Measurements from ENCODE around the gene HEMK1.
A peak's percentile ranks its signal among the peaks of the same experiment; 100 is the strongest.

Gene HEMK1, protein sequence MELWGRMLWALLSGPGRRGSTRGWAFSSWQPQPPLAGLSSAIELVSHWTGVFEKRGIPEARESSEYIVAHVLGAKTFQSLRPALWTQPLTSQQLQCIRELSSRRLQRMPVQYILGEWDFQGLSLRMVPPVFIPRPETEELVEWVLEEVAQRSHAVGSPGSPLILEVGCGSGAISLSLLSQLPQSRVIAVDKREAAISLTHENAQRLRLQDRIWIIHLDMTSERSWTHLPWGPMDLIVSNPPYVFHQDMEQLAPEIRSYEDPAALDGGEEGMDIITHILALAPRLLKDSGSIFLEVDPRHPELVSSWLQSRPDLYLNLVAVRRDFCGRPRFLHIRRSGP

DNA sequence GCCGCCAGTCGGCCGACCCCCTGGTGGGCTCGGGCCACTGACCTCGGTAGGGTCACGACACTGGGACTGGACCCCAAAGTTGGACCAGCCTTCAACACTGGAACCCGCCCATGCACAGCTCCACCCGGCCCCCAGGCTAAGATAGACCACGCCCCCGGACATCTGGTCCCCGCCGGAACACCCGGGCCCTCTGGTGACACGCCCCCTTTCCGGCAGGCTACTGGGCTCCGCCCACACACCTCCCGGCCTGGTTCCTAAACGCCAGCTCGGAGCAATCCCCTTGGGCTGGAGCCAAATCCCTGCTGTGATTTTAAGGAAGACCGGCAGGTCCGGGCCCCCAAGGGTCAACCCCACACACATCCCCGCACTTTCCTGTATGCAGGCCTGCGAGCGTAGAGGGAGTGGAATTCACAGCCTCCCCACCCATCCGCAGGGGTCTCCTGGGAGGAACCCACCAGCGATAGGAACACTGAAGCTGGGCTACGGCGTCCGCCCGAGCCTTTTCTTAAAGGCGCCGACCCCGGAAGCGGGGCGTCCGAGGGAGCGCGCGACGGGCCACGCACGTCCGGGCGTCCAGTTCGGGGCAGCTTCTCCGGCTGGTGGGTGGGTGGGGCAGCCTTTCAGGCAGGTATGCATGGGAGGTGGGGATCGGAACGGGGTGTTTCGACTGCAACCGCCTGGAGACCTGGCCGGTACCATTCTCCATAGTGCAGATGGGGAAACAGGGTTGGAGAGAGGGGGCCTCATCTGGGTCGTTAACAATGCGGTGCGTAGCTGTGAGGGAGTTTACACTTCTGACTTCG is at the start of gene HEMK1:
Gene HEMK1 (plus strand): TSS at position 576 of the 803 bp plus-strand sequence. CDS start 1,583 bp downstream, outside the sequence.
- peak; percentile 84 for DNase-seq (ENCODE audit: insufficient read length, low spot score)
- peak; percentile 99 for FAIRE-seq

DNA sequence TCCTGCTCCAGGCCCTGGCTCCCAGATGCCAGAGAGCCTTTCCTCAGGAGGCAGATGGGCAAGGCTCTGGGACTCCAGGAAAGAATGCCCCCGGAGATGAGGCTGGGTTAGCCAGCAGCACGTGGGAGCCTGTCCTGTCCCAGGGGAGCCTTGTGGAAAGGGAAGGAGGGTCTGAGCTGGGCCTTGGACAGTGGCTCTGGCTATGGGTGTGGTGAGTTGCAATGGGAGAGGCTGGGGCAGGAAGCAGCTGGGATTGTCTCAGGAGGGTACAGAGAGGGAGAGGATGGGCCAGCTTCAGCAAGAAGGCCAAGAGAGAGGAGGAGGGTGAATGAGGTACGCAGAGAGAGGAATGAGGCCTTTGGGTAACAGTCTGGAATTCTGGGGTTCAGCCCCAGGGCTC is 48.5 kb upstream of the HEMK1 start:
- FAIRE-seq, result no peak
- no peak for DNase-seq (ENCODE audit: insufficient read length, low spot score)

DNA sequence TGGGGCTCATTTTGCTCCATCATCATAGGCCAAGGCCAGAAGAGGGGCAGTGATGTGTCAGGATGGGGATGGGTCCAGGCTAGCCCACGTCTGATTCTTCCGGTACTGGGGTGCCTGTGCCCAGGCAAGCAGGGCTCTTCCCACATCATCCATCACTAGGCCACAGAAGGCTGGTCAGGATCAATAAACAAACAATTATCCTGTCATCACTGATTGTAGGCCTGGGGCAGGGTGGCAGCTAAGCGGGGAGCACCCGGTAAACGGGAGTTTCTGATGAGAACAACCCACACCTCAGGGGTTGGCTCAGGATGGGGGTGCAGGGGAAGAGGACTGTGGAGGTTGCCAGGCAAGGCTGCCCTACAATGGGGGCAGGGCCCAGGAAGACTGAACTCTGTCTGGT is 47.8 kb upstream of the HEMK1 start:
- FAIRE-seq, result no peak
- DNase-seq (ENCODE audit: insufficient read length, low spot score), result no peak

DNA sequence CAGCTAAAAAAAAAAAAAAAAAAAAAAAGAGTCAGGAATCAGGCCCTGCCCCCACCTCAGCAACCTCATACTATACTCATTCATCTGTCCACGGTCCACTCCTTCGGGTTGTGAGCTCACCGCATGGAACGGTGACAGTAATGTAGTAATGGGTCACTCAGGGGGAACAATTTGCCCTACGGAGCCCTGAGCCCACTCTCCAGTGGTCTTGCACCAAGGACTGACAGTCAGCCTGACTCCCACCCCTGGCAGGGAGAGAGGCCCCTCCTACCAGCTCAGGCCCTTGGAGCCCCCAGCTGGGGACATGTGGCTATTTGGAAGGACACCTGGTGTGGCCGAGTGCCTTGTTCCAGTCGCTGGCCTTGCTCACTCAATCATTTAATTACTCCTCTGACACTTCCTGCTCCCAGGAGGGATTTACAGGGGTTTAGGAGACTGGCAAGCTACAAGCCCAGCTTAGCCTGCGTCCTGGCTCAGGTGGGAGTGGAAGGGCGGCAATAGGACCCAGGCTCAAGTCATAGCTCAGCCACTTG is 46.0 kb upstream of the HEMK1 start:
- no peak for DNase-seq (ENCODE audit: insufficient read length, low spot score)
- no peak for FAIRE-seq

DNA sequence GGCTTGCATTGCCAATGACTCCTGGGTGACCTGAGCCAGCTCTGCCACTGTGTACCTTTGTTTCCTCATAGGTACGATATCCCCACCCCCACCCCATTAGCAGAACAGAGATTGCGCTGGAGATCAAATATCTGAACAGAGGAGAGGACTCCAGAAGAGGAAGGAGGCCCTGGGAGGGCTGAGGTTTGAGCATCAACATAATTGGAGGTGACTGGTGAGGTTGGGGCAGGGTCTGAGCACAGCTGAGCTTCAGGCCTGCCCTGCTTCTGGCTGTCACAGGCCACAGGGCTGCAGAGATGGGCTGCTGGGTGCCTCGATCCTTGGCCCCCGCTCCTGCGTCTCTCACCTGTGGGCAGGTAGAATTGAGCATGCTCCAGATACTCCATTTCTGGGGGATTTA is 44.6 kb upstream of the HEMK1 start:
- no peak for FAIRE-seq
- DNase-seq (ENCODE audit: insufficient read length, low spot score), result no peak

DNA sequence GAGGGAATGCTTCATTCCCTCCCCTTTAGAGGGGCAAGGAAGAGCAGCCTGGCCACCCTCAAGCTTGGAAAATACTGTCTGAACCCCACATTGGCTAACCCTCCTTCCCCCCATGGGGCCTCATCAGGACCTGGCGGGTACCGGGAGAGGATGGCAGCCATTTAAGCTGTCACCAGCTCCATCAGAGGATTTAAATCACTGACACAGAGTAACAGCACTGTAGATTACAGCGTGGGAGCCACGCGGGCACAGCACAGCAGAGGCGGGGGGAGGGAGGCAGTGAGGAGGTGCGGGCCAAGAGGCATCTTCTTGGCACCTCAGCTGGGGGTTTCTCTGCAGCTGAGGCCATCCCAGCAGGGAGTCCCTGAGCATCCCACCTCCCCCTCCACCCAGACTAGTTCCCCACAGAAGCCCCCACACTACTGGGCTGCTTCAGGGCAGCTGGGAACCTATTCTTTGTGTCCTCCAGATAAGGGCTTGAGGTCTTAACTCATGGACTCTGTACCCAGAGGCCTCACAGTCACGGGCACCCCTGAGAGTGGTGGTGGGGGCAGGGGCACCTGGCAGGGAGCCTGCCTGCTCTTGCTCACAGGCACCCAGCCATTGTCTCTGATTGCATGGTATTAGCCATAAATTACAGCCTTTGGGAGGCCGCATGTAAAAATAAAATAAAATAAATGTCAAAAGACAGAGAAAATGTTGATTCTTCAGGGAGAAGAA is 44.0 kb upstream of the HEMK1 start:
- DNase-seq (ENCODE audit: insufficient read length, low spot score), result no peak
- no peak for FAIRE-seq

DNA sequence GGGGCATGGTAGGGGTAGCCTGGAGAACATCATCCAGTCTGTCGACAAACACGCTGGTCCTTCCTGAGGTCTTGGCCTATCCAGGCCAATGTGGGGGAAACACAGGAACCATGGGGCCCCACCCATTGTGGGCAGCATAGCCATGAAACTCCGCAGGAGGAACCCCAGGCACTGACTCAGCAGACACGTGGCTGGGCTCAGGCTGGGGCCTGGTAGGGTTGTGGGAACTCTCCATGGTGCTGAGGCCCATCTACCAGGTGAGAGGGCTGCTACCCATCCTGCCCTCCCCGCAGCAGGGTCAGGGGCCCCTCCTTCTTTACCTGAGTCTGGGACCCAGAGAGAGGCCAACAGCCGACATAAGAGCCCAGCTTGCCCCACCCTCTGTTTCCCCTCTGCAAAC is 43.3 kb upstream of the HEMK1 start:
- DNase-seq (ENCODE audit: insufficient read length, low spot score) (peak; percentile 71), FAIRE-seq (no peak)

DNA sequence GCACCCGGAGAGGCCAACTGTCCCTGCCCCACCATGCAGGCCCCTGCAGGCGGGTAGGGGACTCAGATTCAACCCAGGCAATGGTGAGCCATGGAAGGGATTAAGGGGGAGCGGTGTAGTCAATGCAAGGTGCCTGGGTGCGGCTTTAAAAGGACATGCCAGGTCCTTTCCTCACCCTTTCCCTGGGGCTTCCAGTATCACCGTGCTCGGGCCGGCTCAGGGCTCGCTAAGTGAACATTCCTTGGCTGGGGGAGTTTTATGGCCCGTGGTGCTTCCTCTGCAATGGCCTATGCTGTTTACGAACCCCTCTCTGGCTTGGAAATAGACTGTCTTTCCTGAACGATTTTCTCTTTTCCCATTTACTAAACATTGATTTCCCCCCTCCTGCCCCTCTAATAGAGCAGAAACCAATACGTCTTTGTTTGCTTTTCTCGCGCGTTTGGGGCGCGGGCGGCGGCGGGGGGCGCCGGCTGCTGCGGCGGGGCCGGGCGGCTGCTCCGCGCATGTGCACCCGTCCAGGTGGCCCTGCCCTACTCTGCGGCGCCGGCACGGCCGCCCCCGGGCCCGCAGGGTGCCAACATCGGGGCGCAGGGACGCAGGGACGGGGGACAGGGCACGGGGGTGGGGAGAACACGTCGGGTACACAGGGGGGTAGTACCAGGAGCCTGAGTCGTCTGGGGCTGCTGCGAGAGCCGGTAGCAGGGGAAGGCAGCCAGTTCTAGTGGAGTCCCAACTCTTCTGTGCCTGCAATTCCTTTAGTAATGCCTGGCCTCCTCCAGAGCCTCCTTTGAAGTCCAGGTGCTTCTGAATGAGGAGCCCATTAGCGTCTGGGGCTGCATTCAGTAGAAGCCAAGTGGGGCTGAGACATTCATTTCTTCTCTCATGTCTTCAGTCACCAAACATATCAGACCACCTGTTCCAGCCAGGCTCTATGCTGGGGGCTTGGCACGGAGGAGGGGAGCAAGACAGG is 39.0 kb upstream of the HEMK1 start:
- no peak for FAIRE-seq
- no peak for DNase-seq (ENCODE audit: insufficient read length, low spot score)

DNA sequence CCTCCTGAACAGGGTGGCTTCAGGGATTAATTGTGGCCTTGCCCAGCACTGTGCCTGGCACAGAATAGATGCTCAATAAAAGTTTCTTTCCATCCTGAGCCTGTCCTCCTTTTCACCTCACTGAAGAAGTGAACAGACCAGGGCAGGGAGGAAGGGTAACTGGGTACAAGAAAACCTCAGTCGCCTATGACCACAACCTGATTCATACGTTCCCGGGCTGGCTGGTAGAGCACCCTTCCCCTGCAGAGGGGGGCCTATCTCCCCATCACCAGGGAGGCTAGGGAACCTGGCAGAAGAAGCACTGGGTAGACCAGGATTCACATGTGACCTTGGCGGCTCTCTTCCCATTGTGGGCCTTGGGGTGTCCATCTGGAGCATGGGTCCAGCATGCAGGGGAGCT is 38.1 kb upstream of the HEMK1 start:
- FAIRE-seq, result no peak
- DNase-seq (ENCODE audit: insufficient read length, low spot score), result no peak

DNA sequence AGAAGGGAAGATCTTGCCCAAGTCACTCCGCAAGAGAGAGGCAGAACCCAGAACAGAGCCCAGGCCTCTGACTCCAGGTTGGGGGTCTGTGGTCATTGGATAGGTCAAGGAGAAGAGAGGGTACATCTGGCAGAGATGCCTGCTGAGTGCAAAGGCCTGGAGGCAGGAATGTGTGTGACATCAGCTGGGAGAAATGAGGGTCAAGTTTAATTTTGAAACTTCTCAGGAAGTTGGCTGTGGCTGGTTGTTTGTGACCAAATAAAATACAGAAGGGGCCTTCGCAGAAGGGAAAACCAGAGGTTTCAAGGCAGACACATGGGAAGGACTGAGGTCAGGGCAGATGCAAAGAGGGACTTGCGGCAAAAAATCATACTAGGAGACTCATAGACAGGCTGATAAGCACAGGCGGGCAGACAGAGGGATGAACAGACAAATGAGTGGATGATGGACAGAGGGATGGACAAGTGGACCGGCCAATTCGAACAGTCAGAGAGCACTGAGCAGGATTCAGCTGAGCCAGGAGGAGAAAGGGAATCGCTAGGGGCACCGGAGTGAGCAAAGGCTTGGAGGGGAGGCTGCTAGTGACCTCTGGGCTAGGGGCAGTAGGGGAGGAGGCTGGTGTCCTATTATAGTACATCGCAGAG is 37.1 kb upstream of the HEMK1 start:
- DNase-seq (ENCODE audit: insufficient read length, low spot score) (no peak), FAIRE-seq (no peak)

DNA sequence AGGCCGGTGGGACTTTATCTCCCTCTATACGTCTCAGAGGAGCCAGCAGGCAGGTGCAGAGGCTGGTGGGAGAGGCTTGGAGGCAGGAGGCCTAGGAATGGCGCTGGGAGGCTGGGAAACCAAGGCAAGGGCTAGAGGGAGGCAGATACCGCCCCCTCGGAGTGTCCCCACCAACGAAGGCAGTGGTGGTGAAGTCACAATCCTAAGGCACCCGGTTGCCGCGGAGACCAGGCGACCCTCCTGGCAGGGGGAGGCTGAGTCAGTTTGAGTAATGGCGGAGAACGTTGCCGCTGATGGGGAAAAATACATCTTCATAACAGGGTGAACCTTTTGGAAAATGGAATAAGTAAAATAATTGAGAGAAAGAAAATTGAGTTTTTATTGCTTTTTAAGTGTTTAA is 36.0 kb upstream of the HEMK1 start:
- FAIRE-seq (no peak), DNase-seq (ENCODE audit: insufficient read length, low spot score) (no peak)

DNA sequence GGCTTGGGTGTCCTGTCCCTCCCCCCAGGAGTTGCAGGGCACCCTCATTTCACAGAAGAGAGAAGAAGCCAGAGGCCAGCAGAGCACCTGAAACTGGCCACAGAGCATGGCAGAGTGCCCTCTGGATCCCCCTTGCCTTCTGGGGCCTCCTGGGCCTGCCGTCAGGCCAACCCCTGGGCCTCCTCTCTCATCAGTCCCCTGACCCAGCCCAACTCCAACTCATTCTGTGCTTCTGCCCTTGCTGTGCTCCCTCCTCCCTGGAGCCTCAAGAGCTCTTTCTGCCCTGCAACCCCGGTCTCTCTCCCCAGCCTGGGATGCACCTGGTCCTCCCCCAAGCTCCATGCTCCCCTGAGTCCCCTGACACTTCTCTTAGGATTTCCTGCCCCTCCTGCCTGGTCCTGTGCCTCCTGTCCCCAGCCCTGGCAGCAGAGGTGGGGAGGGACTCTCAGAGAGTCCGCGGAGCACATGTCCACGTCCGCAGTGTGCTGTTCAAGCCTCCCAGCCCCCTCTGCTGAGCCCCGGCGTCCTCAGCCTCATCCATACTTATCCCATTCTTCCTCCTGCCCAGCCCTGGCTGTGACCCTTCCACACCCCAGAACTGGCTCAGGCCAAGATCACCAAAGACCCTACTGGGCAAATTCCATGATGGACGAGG is 35.4 kb upstream of the HEMK1 start:
- DNase-seq (ENCODE audit: insufficient read length, low spot score) (no peak), FAIRE-seq (no peak)

DNA sequence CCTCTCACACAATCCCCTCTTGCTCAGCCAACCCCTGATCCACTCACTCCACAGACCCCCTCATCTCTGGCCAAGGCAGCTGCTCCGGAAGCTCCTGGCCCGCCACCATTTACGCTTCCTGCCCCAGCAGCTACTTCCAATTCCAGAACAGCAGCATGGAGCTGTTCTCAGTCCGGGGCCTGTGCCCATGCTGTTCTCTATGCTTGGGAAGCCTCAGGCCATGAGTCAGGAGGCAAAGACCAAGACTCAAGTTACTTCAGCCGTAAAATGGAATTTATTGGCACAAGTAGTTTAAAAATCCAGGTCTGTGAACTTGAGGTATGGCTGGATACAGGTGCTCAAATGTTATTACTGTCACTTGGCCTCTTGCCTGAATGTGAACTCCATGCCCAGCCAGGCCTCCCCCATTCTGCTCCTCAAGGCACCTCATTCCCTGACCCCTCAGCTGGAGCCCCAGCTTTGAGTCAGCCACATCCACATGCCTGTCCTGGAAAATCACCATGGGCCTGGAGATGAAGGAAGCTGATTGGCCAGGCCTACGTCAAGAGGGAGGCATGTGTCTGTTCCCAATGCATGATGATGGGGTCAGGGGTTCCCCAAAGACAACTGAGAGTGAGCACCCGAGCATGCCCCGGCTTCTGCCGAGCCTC is 34.5 kb upstream of the HEMK1 start:
- FAIRE-seq, result no peak

DNA sequence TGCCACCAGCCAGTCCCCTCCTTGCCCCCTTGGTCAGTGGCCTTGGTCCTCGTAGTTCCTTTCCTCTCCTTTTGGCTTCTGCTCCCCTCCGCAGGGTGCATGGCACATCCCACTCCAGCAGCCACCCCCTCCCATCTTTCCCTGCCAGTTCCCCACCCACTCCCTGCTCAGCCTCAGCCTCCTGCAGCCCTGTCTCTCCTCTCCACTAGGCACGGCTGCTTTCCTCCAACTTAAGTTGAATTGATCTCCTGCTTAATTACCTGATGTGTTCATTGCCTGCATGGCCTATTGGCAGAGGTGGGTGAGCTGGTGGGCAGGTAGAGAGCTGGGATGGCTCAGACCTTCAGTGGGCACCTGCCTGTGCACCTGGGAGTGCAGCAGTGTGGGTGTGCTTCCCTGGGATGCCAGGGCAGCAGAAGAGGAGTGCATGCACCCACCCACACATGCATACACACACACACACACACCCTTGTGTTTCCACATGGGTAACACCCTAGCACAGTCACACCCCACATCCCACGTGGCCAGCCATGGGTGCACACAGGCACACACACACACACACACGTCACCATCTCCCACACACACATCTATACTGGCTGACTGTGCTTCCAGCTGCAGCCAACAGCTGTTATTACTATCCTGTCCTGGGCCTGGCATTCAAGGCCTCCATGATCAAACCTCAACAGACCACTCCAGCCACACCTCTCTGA is 32.7 kb upstream of the HEMK1 start:
- FAIRE-seq (no peak), DNase-seq (ENCODE audit: insufficient read length, low spot score) (no peak)

More for the DNA sequence above, 34.5 kb upstream of the HEMK1 start:
- DNase-seq (ENCODE audit: insufficient read length, low spot score), result no peak

DNA sequence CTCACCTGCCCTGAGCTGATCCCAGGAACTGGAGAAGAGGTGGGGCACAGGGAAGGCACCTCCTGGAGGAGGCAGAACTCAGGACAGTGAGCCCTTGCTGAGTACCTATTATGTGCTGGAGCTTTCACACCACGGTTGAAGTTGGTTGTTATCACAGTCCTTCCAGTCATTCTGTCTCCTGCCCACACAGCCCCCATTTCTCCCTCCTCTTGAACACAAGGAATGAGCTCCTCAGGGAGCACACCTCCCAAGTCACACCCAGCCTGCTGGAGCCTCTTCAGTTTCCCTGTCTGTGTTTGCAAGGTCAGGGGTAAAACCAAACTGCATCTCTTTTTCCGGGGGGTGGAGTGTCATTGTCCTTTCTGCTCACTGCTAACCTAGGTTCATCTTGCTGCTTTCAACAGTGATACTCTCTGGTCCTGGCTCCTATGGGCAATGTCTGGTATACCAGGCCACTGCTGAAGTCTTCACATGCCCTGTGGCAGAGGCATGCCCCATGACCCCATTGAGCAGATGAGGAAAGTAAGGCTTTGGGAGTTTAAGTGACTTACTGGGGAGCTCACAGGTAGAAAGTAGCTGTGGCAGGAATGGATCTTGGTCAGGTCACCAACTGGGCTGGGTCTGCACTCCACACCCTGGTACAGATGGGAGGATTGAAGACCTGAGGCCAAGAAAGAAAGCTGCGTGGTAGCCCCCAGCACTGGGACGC is 31.7 kb upstream of the HEMK1 start:
- FAIRE-seq (no peak), DNase-seq (ENCODE audit: insufficient read length, low spot score) (no peak)

DNA sequence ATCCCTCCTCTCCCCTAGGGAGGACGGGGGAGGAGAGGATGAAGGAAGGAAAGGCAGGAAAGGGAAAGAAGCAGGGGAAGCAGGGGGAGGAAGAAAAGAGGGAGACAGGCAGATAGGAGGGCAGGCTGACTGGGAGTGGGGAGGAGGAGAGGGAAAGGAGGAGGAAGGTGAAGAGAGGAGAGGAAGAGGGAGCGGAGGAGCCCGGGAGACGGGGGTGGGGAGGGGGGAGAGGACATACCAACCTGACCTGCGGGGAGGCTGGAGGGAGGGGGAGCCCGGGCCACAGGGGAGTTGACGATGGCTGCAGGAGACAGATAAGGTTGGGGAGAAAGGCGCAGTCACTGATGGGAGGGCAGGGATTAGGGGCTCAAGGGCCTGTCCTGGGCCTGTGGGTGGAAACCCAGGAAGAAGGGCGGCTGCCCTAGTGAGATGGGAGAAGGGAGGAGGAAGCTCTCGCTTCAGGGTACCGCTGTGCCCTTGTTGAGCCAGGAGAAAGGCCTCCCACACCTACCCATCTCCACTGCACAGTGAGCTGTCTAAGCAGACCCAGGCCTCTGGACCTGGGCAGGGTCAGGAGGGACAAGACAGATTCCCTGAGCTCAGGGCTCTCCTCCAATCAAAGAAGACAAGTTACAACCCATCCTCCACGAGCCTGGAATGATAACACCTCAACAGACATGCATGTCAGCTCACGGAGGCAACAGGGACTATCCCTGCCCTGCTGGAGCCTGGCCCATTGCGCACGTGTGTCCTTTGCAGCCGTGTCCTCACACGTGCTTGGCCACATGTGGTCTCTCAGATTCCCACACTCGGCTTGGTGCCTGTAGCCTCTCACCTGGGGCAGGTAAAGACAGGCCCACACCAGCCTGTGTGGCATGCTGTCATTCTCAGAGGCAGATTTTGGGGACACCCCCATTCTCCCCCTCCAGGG is 29.7 kb upstream of the HEMK1 start:
- DNase-seq (ENCODE audit: insufficient read length, low spot score), result no peak
- FAIRE-seq, result no peak
